ENCODE data around the gene WFDC10B. TPM values are rescaled to one million over a fixed set of nuclear protein-coding genes. Genes with fewer than 3 reads are reported as not detected.
"Not testable (repeated sequence)": the region's sequence is repeated elsewhere in the genome, so short reads cannot be mapped to it uniquely, and the experiment has no call there.

The WFDC10B gene
- total and polyA plus RNA-seq, 4 donors, result not detected

- H3K9me3 ChIP-seq (ENCODE audit: control insufficient read depth in 4 of 4, low read length in 3 of 4); H3K27me3 ChIP-seq (ENCODE audit: control insufficient read depth in 4 of 4, insufficient read depth in 4 of 4, low read length in 3 of 4); H3K27ac ChIP-seq (ENCODE audit: low read depth in 1 of 2, low read length in 2 of 2); H3K4me3 ChIP-seq (ENCODE audit: low read depth in 1 of 3, low read length in 3 of 3); H3K36me3 ChIP-seq (ENCODE audit: control insufficient read depth in 4 of 4, insufficient read depth in 3 of 4, low read depth in 1 of 4, low read length in 3 of 4); DNase-seq (ENCODE audit: low spot score); H3K9ac ChIP-seq (ENCODE audit: low read depth in 1 of 2, low read length in 2 of 2); H3K4me1 ChIP-seq (ENCODE audit: control insufficient read depth in 4 of 4, insufficient read depth in 4 of 4, low read length in 3 of 4): not testable (repeated sequence)
- 72% methylated on average over 7 of the region's 7 CpGs for WGBS
Observed at GRCh38 chr20:45651726-45652125, 53.1 kb downstream of the WFDC10B start.

- no peaks in the 10 kb centered on the region for H3K4me1 ChIP-seq (ENCODE audit: control insufficient read depth in 4 of 4, insufficient read depth in 4 of 4, low read length in 3 of 4)
- H3K27ac ChIP-seq (ENCODE audit: low read depth in 1 of 2, low read length in 2 of 2), result no peak overlapping the region
- DNase-seq (ENCODE audit: low spot score), result no peak
- TF ChIP-seq CTCF (IDR thresholded peaks at IDR 0.05; ENCODE audit: low read depth, low read length, missing input control), result no peak
- TF ChIP-seq ATF3 (IDR thresholded peaks at IDR 0.05), result no peak
- no peak for TF ChIP-seq MAX (IDR thresholded peaks at IDR 0.05)
- TF ChIP-seq HNF4A (conservative IDR thresholded peaks at IDR 0.05), result no peak
- no peak for TF ChIP-seq ZBTB33 (IDR thresholded peaks at IDR 0.05)
- no peak for TF ChIP-seq FOXA1 (IDR thresholded peaks at IDR 0.05)
- no peak for TF ChIP-seq REST (IDR thresholded peaks at IDR 0.05)
- TF ChIP-seq JUND (IDR thresholded peaks at IDR 0.05), result no peak
- TF ChIP-seq TAF1 (conservative IDR thresholded peaks at IDR 0.05), result no peak
- TF ChIP-seq YY1 (IDR thresholded peaks at IDR 0.05), result no peak
- no peak for TF ChIP-seq FOXA2 (IDR thresholded peaks at IDR 0.05)
- no peak for TF ChIP-seq NR2F2 (IDR thresholded peaks at IDR 0.05)
- no peak for TF ChIP-seq SP1 (IDR thresholded peaks at IDR 0.05)
- no peaks in the 10 kb centered on the region for H3K36me3 ChIP-seq (ENCODE audit: control insufficient read depth in 4 of 4, insufficient read depth in 3 of 4, low read depth in 1 of 4, low read length in 3 of 4)
- H3K27me3 ChIP-seq (ENCODE audit: control insufficient read depth in 4 of 4, insufficient read depth in 4 of 4, low read length in 3 of 4), result no peaks in the 10 kb centered on the region
- no peak overlapping the region for H3K4me3 ChIP-seq (ENCODE audit: low read depth in 1 of 3, low read length in 3 of 3)
- H3K9me3 ChIP-seq (ENCODE audit: control insufficient read depth in 4 of 4, low read length in 3 of 4), result no peaks in the 10 kb centered on the region
- WGBS, result 87% methylated on average over 6 of the region's 6 CpGs
- no peak overlapping the region for H3K9ac ChIP-seq (ENCODE audit: low read depth in 1 of 2, low read length in 2 of 2)
Observed at GRCh38 chr20:45649312-45649863, 55.4 kb downstream of the WFDC10B start.
